HCT116 (cell line): ENCODE results near the gene SGIP1. TPM values are rescaled to one million over a fixed set of nuclear protein-coding genes. Genes with fewer than 3 reads are reported as not detected.

Source experiments
- ATAC-seq: fragments of 200-7000 bp; cut with Tn5 transposase; 2 replicates; pipeline ENCODE4 v1.9.1; 2020; ENCODE audit warnings: mild to moderate bottlenecking, moderate library complexity
- BruUV-seq: library from RNA; stranded (reverse); fragments of 400-500 nt; replicated peaks from 2 replicates; lab custom pipeline; 2021; lab: Mats Ljungman, UMichigan
- CTCF ChIA-PET: fragments of 300-600 bp; sonication (Branson Sonifier 250); formaldehyde crosslinking; loops from one replicate; lab custom pipeline; 2021; ENCODE audit warnings: antibody characterized with exemption; lab: Charles Lee
- POLR2A ChIA-PET: fragments of 300-600, 350-600 bp; sonication (Branson Sonifier 250); formaldehyde crosslinking; loops from one replicate; lab custom pipeline; 2021; ENCODE audit warnings: antibody characterized with exemption; lab: Charles Lee
- RAD21 ChIA-PET, 2 experiments: fragments of 300-600 bp; sonication (Branson Sonifier 250); formaldehyde crosslinking; loops; one replicate each; lab custom pipeline; 2023; ENCODE audit warnings: low total read pairs in 2 of 2; ENCODE audit not compliant: uncharacterized antibody in 2 of 2, unreplicated experiment in 2 of 2, low non-redundant PET in 1 of 2; lab: Charles Lee
- DNase-seq: peaks from one replicate; pipeline ENCODE4 v3.0.0-alpha.2; 2010; ENCODE audit warnings: low read depth, low spot score
- H2AFZ ChIP-seq: fragments of 200-600 bp; shearing (Covaris generic), sonication (generic); 2 replicates; pipeline ENCODE4 v1.6.1; 2017; ENCODE audit warnings: low read depth, mixed run types, mixed read lengths, antibody characterized with exemption, low read length; ENCODE audit not compliant: poor library complexity, severe bottlenecking
- H3K27ac ChIP-seq: 2 replicates; pipeline ENCODE4 v1.5.1; 2012; ENCODE audit warnings: low read depth, low read length
- H3K27me3 ChIP-seq: fragments of 200-600 bp; sonication (generic); 2 replicates; pipeline ENCODE4 v1.6.1; 2016; ENCODE audit warnings: mixed run types, low read length, mixed read lengths; ENCODE audit not compliant: insufficient read depth
- H3K36me3 ChIP-seq, 2 experiments: fragments of 200-500 bp in 1 of 2; fragments of 200-600 bp in 1 of 2; sonication (Bioruptor generic) in 1 of 2; sonication (generic) in 1 of 2; 2 replicates each; pipeline versions ENCODE4 v1.5.1 to v1.6.1; 2014 to 2016; ENCODE audit warnings: low read length in 2 of 2, inconsistent platforms in 1 of 2, mixed read lengths in 1 of 2, mixed run types in 1 of 2; ENCODE audit not compliant: insufficient read depth in 2 of 2, control insufficient read depth in 1 of 2
- H3K4me1 ChIP-seq, 2 experiments: fragments of 200-600 bp in 1 of 2; sonication (generic) in 1 of 2; 2 replicates each; pipeline versions ENCODE4 v1.5.1 to v1.6.1; 2012 to 2017; ENCODE audit warnings: low read length in 2 of 2, inconsistent platforms in 1 of 2, mild to moderate bottlenecking in 1 of 2, mixed read lengths in 1 of 2, mixed run types in 1 of 2, moderate library complexity in 1 of 2; ENCODE audit not compliant: insufficient read depth in 2 of 2, control insufficient read depth in 1 of 2
- H3K4me2 ChIP-seq: fragments of 200-600 bp; sonication (generic); 2 replicates; pipeline ENCODE4 v1.6.1; 2017; ENCODE audit warnings: mixed run types, low read length, mixed read lengths
- H3K4me3 ChIP-seq, 2 experiments: fragments of 200-600 bp in 1 of 2; sonication (generic) in 1 of 2; replicated peaks in 1 of 2; 2 replicates each; pipeline ENCODE4 v1.5.1; 2011 to 2016; ENCODE audit warnings: low read length in 2 of 2, control low read depth in 1 of 2, low read depth in 1 of 2, mild to moderate bottlenecking in 1 of 2, mixed read lengths in 1 of 2, mixed run types in 1 of 2
- H3K79me2 ChIP-seq: fragments of 200-600 bp; sonication (generic); 2 replicates; pipeline ENCODE4 v1.6.1; 2017; ENCODE audit warnings: mild to moderate bottlenecking, mixed run types, low read length, moderate library complexity, mixed read lengths; ENCODE audit not compliant: insufficient read depth
- H3K9ac ChIP-seq: fragments of 200-600 bp; sonication (generic); 2 replicates; pipeline ENCODE4 v1.6.1; 2016; ENCODE audit warnings: low read length, mixed read lengths
- H3K9me2 ChIP-seq: fragments of 200-600 bp; sonication (generic), shearing (Covaris generic); 2 replicates; pipeline ENCODE4 v1.6.1; 2017; ENCODE audit warnings: mixed run types, mild to moderate bottlenecking, moderate library complexity; ENCODE audit not compliant: insufficient read depth
- H3K9me3 ChIP-seq, 2 experiments: fragments of 200-500 bp in 1 of 2; fragments of 200-600 bp in 1 of 2; sonication (Bioruptor generic) in 1 of 2; sonication (generic) in 1 of 2; 2 replicates each; pipeline ENCODE4 v1.6.1; 2014 to 2017; ENCODE audit warnings: low read length in 2 of 2, mixed read lengths in 2 of 2, inconsistent platforms in 1 of 2, low read depth in 1 of 2, mild to moderate bottlenecking in 1 of 2, mixed run types in 1 of 2, moderate library complexity in 1 of 2; ENCODE audit not compliant: control insufficient read depth in 1 of 2, insufficient read depth in 1 of 2
- H4K20me1 ChIP-seq: fragments of 200-600 bp; sonication (generic), shearing (Covaris generic); 2 replicates; pipeline ENCODE4 v1.6.1; 2017; ENCODE audit warnings: mixed run types, mild to moderate bottlenecking, moderate library complexity; ENCODE audit not compliant: insufficient read depth
- EGR1 ChIP-seq: IDR thresholded peaks from 2 replicates; pipeline ENCODE4 v1.6.1; 2012; ENCODE audit warnings: low read depth
- ELF1 ChIP-seq: IDR thresholded peaks from 2 replicates; pipeline ENCODE4 v1.6.1; 2012; ENCODE audit warnings: low read depth, borderline replicate concordance
- EZH2 ChIP-seq: fragments of 200-600 bp; sonication (generic); IDR thresholded peaks from 2 replicates; pipeline ENCODE4 v1.6.1; 2017; ENCODE audit warnings: antibody characterized with exemption, mixed run types
- EZH2phosphoT487 ChIP-seq: fragments of 200-600 bp; IDR thresholded peaks from 2 replicates; pipeline ENCODE4 v1.6.1; 2018; ENCODE audit warnings: antibody characterized with exemption, borderline replicate concordance
- FOSL1 ChIP-seq: IDR thresholded peaks from 2 replicates; pipeline ENCODE4 v1.6.1; 2012; ENCODE audit warnings: low read depth
- JUND ChIP-seq: IDR thresholded peaks from 2 replicates; pipeline ENCODE4 v1.6.1; 2012
- POLR2A ChIP-seq: IDR thresholded peaks from 2 replicates; pipeline ENCODE4 v1.7.0; 2011; ENCODE audit warnings: borderline replicate concordance; ENCODE audit not compliant: insufficient read depth, insufficient read length; ENCODE audit errors: extremely low read depth
- POLR2AphosphoS5 ChIP-seq: IDR thresholded peaks from 2 replicates; pipeline ENCODE4 v1.6.1; 2011; ENCODE audit warnings: mild to moderate bottlenecking, low read depth, low read length, moderate library complexity
- RAD21 ChIP-seq: IDR thresholded peaks from 2 replicates; pipeline ENCODE4 v1.6.1; 2012; ENCODE audit warnings: low read depth, mild to moderate bottlenecking
- SIN3A ChIP-seq: IDR thresholded peaks from 2 replicates; pipeline ENCODE4 v1.6.1; 2012; ENCODE audit warnings: low read depth
- SP1 ChIP-seq: IDR thresholded peaks from 2 replicates; pipeline ENCODE4 v1.6.1; 2012; ENCODE audit warnings: low read depth
- YY1 ChIP-seq: IDR thresholded peaks from 2 replicates; pipeline ENCODE4 v1.6.1; 2011; ENCODE audit warnings: low read length, low read depth, moderate library complexity, mild to moderate bottlenecking; ENCODE audit not compliant: insufficient replicate concordance; ENCODE audit errors: extremely low read depth
- ZNF274 ChIP-seq: fragments of 200-500 bp; sonication (Bioruptor generic); IDR thresholded peaks from 2 replicates; pipeline ENCODE4 v1.6.1; 2014; ENCODE audit warnings: mild to moderate bottlenecking, low read depth, low read length, inconsistent platforms
- intact Hi-C: fragments of 100-400 bp; cut with micrococcal nuclease; formaldehyde crosslinking; loops from 2 replicates; pipeline ENCODE4 v1.10.0; 2022
- total RNA-seq: library from RNA; stranded (reverse); gene quantifications from one replicate; pipeline ENCODE4 v1.2.1, GENCODE V29; 2021; ENCODE audit not compliant: unreplicated experiment
- TF ChIP-seq, protein P1 (sequence below): IDR thresholded peaks from 2 replicates; pipeline ENCODE4 v1.6.1; 2012; ENCODE audit warnings: low read depth
- TF ChIP-seq, protein P2 (sequence below): IDR thresholded peaks from 2 replicates; pipeline ENCODE4 v1.6.1; 2012
- TF ChIP-seq, protein P3 (sequence below), 3 experiments: fragments of 200-600 bp in 1 of 3; sonication (generic) in 1 of 3; IDR thresholded peaks in 2 of 3; conservative IDR thresholded peaks in 1 of 3; 2 replicates each; pipeline ENCODE4 v1.5.1; 2012 to 2017; ENCODE audit warnings: low read depth in 2 of 3, low read length in 2 of 3, antibody characterized with exemption in 1 of 3, borderline replicate concordance in 1 of 3, control low read depth in 1 of 3, mild to moderate bottlenecking in 1 of 3, mixed read lengths in 1 of 3, mixed run types in 1 of 3, moderate library complexity in 1 of 3; ENCODE audit not compliant: insufficient read depth in 1 of 3
- TF ChIP-seq, protein P4 (sequence below): IDR thresholded peaks from 2 replicates; pipeline ENCODE4 v1.6.1; 2012

Gene SGIP1
- total RNA-seq, 1 experiment from 2014 or later: 0.15 TPM

DNA sequence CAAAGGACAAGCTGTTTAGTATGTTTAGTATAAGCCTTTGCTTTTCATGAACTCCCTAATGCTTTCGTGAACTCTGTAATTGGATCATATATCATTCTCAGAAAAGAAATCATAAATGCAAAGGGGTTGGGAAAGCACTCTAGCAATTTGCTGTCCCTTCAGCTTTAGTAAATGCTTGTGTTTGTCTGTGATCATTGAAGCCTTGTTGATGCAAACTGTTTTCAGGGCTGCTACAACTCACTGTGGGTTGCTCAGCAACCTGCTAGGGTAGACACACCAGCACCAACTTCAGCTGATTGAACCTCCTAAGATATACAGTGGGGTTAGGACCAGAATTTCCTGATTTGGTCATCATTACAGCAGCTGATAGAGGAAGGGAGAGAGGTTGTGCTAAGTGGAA is 95.0 kb downstream of the SGIP1 start:
- intact Hi-C loops: no loop called here
- H3K9me2 ChIP-seq: no peaks in the 10 kb centered on the region
- peaks cover 0 to 9% of the 10 kb centered on the region in 2 experiments; a peak in 2 of 4 replicates for H3K4me1 ChIP-seq
- H3K27me3 ChIP-seq: no peaks in the 10 kb centered on the region
- no peaks in the 10 kb centered on the region for H3K79me2 ChIP-seq
- no peak overlapping the region for H3K27ac ChIP-seq
- TF ChIP-seq EGR1 (no peak), EZH2 (no peak)
- H4K20me1 ChIP-seq: no peaks in the 10 kb centered on the region
- H3K9me3 ChIP-seq: no peaks in the 10 kb centered on the region
- DNase-seq (no peak), ATAC-seq (no peak)
- no peak overlapping the region for H3K9ac ChIP-seq
- no peak overlapping the region for H3K4me3 ChIP-seq
- H3K4me2 ChIP-seq: no peak overlapping the region
- CTCF ChIA-PET: no interaction called here
- no TSS peak for BruUV-seq
- RAD21 ChIA-PET: no interaction called here
- POLR2A ChIA-PET: no interaction called here
- H2AFZ ChIP-seq: no peak overlapping the region
- no peaks in the 10 kb centered on the region for H3K36me3 ChIP-seq

DNA sequence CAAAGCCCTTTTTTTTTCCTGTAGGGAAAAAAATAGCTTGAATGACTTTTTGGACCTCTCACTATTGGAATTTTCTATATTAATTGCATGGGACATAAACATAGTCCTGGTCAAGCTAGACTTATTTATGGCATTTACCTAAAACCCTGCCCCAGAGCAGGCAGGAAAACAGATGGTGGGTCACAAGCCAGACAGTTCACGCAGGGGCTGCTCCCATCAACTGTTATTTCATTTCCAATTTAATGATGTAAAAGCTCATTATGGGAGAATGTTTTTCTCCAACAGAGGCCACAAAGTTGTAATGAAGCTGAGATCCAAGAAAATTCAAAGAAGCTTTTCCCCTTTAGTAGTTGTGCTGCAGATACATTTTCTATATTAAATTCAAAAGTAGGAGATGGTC is 99.2 kb downstream of the SGIP1 start:
- Histone ChIP-seq H3K36me3 (no peaks in the 10 kb centered on the region), H3K4me1 (no peaks in the 10 kb centered on the region), H3K27ac (no peak overlapping the region), H3K79me2 (no peaks in the 10 kb centered on the region), H3K9ac (no peak overlapping the region), H3K9me3 (no peaks in the 10 kb centered on the region), H2AFZ (no peak overlapping the region), H4K20me1 (no peaks in the 10 kb centered on the region), H3K27me3 (no peaks in the 10 kb centered on the region), H3K4me2 (no peak overlapping the region), H3K9me2 (no peaks in the 10 kb centered on the region), H3K4me3 (no peak overlapping the region)
- ChIA-PET CTCF (no interaction called here), POLR2A (no interaction called here), RAD21 (no interaction called here)
- intact Hi-C loops: no loop called here
- DNase-seq (no peak), ATAC-seq (no peak)
- BruUV-seq: no TSS peak
- TF ChIP-seq SP1: no peak
- TF ChIP-seq, protein P1, sequence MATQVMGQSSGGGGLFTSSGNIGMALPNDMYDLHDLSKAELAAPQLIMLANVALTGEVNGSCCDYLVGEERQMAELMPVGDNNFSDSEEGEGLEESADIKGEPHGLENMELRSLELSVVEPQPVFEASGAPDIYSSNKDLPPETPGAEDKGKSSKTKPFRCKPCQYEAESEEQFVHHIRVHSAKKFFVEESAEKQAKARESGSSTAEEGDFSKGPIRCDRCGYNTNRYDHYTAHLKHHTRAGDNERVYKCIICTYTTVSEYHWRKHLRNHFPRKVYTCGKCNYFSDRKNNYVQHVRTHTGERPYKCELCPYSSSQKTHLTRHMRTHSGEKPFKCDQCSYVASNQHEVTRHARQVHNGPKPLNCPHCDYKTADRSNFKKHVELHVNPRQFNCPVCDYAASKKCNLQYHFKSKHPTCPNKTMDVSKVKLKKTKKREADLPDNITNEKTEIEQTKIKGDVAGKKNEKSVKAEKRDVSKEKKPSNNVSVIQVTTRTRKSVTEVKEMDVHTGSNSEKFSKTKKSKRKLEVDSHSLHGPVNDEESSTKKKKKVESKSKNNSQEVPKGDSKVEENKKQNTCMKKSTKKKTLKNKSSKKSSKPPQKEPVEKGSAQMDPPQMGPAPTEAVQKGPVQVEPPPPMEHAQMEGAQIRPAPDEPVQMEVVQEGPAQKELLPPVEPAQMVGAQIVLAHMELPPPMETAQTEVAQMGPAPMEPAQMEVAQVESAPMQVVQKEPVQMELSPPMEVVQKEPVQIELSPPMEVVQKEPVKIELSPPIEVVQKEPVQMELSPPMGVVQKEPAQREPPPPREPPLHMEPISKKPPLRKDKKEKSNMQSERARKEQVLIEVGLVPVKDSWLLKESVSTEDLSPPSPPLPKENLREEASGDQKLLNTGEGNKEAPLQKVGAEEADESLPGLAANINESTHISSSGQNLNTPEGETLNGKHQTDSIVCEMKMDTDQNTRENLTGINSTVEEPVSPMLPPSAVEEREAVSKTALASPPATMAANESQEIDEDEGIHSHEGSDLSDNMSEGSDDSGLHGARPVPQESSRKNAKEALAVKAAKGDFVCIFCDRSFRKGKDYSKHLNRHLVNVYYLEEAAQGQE: no peak
- TF ChIP-seq POLR2A: no peak
- no peak for TF ChIP-seq EZH2phosphoT487
- TF ChIP-seq, protein P2, sequence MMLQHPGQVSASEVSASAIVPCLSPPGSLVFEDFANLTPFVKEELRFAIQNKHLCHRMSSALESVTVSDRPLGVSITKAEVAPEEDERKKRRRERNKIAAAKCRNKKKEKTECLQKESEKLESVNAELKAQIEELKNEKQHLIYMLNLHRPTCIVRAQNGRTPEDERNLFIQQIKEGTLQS: no peak
- TF ChIP-seq, protein P3, sequence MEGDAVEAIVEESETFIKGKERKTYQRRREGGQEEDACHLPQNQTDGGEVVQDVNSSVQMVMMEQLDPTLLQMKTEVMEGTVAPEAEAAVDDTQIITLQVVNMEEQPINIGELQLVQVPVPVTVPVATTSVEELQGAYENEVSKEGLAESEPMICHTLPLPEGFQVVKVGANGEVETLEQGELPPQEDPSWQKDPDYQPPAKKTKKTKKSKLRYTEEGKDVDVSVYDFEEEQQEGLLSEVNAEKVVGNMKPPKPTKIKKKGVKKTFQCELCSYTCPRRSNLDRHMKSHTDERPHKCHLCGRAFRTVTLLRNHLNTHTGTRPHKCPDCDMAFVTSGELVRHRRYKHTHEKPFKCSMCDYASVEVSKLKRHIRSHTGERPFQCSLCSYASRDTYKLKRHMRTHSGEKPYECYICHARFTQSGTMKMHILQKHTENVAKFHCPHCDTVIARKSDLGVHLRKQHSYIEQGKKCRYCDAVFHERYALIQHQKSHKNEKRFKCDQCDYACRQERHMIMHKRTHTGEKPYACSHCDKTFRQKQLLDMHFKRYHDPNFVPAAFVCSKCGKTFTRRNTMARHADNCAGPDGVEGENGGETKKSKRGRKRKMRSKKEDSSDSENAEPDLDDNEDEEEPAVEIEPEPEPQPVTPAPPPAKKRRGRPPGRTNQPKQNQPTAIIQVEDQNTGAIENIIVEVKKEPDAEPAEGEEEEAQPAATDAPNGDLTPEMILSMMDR (IDR thresholded peaks at IDR 0.05 in 2 of 3, conservative IDR thresholded peaks at IDR 0.05 in 1 of 3; ENCODE audit: borderline replicate concordance in 1 of 3, insufficient read depth in 1 of 3, low read depth in 2 of 3, low read length in 2 of 3): no peak
- TF ChIP-seq, protein P4, sequence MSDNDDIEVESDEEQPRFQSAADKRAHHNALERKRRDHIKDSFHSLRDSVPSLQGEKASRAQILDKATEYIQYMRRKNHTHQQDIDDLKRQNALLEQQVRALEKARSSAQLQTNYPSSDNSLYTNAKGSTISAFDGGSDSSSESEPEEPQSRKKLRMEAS: no peak
- no peak for TF ChIP-seq YY1
- no peak for TF ChIP-seq SIN3A
- no peak for TF ChIP-seq FOSL1
- no peak for TF ChIP-seq RAD21
- no peak for TF ChIP-seq ZNF274
- no peak for TF ChIP-seq EZH2
- TF ChIP-seq JUND: no peak
- no peak for TF ChIP-seq POLR2AphosphoS5
- TF ChIP-seq ELF1: no peak
